ENCODE results near the gene ZIK1. TPM values are rescaled to one million over a fixed set of nuclear protein-coding genes. Genes with fewer than 3 reads are reported as not detected.

The ZIK1 gene
- 21.5 TPM for total RNA-seq (ENCODE audit: unreplicated experiment)
- long read RNA-seq, partial matches to known transcripts, result 0 of 5 reads
- long read RNA-seq, other reads (novel, unspliced or antisense), result 1 of 5 reads

- H3K4me3 Mint-ChIP-seq (ENCODE audit: unreplicated experiment), result peak within 1 kb of the TSS; percentile 99
- peak; percentile 94 for DNase-seq
- peaks cover 44% of the 10 kb centered on the region for H3K36me3 Mint-ChIP-seq (ENCODE audit: unreplicated experiment)
- H3K27me3 Mint-ChIP-seq (ENCODE audit: unreplicated experiment), result peaks cover 12% of the 10 kb centered on the region
- H3K4me1 Mint-ChIP-seq (ENCODE audit: low read depth, unreplicated experiment), result peaks cover 6% of the 10 kb centered on the region
- peak within 1 kb of the TSS; percentile 97 for H3K27ac Mint-ChIP-seq (ENCODE audit: unreplicated experiment)
- peaks cover 20% of the 10 kb centered on the region for H3K9me3 Mint-ChIP-seq (ENCODE audit: unreplicated experiment)
- no peak for TF ChIP-seq CTCF (IDR thresholded peaks at IDR 0.05; ENCODE audit: partially characterized antibody, unreplicated experiment)
Measured at GRCh38 chr19:57583521-57584416, at the start of gene ZIK1. Gene ZIK1, plus strand, starts transcription at chr19:57584145. Its CDS starts 212 bp downstream, at chr19:57584357.

- H3K27me3 Mint-ChIP-seq (ENCODE audit: unreplicated experiment), result peaks cover 5% of the 10 kb centered on the region
- no peak overlapping the region for H3K27ac Mint-ChIP-seq (ENCODE audit: unreplicated experiment)
- no peak for TF ChIP-seq CTCF (IDR thresholded peaks at IDR 0.05; ENCODE audit: partially characterized antibody, unreplicated experiment)
- no peak for DNase-seq
- H3K36me3 Mint-ChIP-seq (ENCODE audit: unreplicated experiment), result peaks cover 89% of the 10 kb centered on the region
- no peak overlapping the region for H3K4me3 Mint-ChIP-seq (ENCODE audit: unreplicated experiment)
- H3K4me1 Mint-ChIP-seq (ENCODE audit: low read depth, unreplicated experiment), result no peaks in the 10 kb centered on the region
- peaks cover 29% of the 10 kb centered on the region for H3K9me3 Mint-ChIP-seq (ENCODE audit: unreplicated experiment)
Measured at GRCh38 chr19:57537953-57538547, 45.9 kb upstream of the ZIK1 start.

- H3K27me3 Mint-ChIP-seq (ENCODE audit: unreplicated experiment), result peaks cover 3% of the 10 kb centered on the region
- peaks cover 8% of the 10 kb centered on the region for H3K9me3 Mint-ChIP-seq (ENCODE audit: unreplicated experiment)
- no peak for TF ChIP-seq CTCF (IDR thresholded peaks at IDR 0.05; ENCODE audit: partially characterized antibody, unreplicated experiment)
- no peak for DNase-seq
- H3K36me3 Mint-ChIP-seq (ENCODE audit: unreplicated experiment), result peaks cover 79% of the 10 kb centered on the region
- H3K27ac Mint-ChIP-seq (ENCODE audit: unreplicated experiment), result no peak overlapping the region
- no peaks in the 10 kb centered on the region for H3K4me1 Mint-ChIP-seq (ENCODE audit: low read depth, unreplicated experiment)
- H3K4me3 Mint-ChIP-seq (ENCODE audit: unreplicated experiment), result no peak overlapping the region
Measured at GRCh38 chr19:57546513-57546912, 37.4 kb upstream of the ZIK1 start.

GRCh38 chr19:57552432-57552831 lies 31.5 kb upstream of the ZIK1 start:
- TF ChIP-seq CTCF (IDR thresholded peaks at IDR 0.05; ENCODE audit: partially characterized antibody, unreplicated experiment), result no peak
- Mint-ChIP-seq H3K27ac (ENCODE audit: unreplicated experiment) (no peak overlapping the region), H3K36me3 (ENCODE audit: unreplicated experiment) (peaks cover 57% of the 10 kb centered on the region), H3K4me3 (ENCODE audit: unreplicated experiment) (no peak overlapping the region), H3K9me3 (ENCODE audit: unreplicated experiment) (peaks cover 3% of the 10 kb centered on the region), H3K27me3 (ENCODE audit: unreplicated experiment) (peaks cover 5% of the 10 kb centered on the region), H3K4me1 (ENCODE audit: low read depth, unreplicated experiment) (peaks cover 2% of the 10 kb centered on the region)
- no peak for DNase-seq

Data from glutamatergic neuron (in vitro differentiated cells).